GM21717 (cell line): ENCODE results near the gene ZNF580.

Source experiments
- ATAC-seq: cut with Tn5 transposase; IDR thresholded peaks from one replicate; pipeline ENCODE4 v1.9.1; 2021; ENCODE audit warnings: mild to moderate bottlenecking, moderate library complexity; ENCODE audit not compliant: unreplicated experiment

Gene ZNF580

GRCh38 chr19:55644191-55644833, 3.5 kb downstream of the ZNF580 start:
- no peak for ATAC-seq

- no peak for ATAC-seq
These were observed 4.2 kb downstream of the ZNF580 start for GRCh38 chr19:55644842-55645511.

GRCh38 chr19:55645512-55645881, 4.7 kb downstream of the ZNF580 start:
- no peak for ATAC-seq

GRCh38 chr19:55646889-55647731, 6.3 kb downstream of the ZNF580 start:
- no peak for ATAC-seq

GRCh38 chr19:55647732-55648584, 7.2 kb downstream of the ZNF580 start, which contains the start of gene CCDC106:
Gene CCDC106, plus strand, starts transcription at chr19:55648212. Its CDS starts 835 bp downstream, at chr19:55649047.
- no peak for ATAC-seq

GRCh38 chr19:55648585-55649267, 7.9 kb downstream of the ZNF580 start:
- no peak for ATAC-seq

GRCh38 chr19:55649268-55650125, 8.7 kb downstream of the ZNF580 start:
- no peak for ATAC-seq

GRCh38 chr19:55650126-55650557, 9.3 kb downstream of the ZNF580 start:
- no peak for ATAC-seq

GRCh38 chr19:55650602-55651230, 9.9 kb downstream of the ZNF580 start:
- no peak for ATAC-seq

GRCh38 chr19:55651236-55651635, 10.4 kb downstream of the ZNF580 start:
- ATAC-seq: no peak

- no peak for ATAC-seq
These were observed 11.7 kb downstream of the ZNF580 start for GRCh38 chr19:55652311-55653128.

- ATAC-seq: peak; percentile 32
These were observed 13.0 kb downstream of the ZNF580 start for GRCh38 chr19:55653651-55654322.

- ATAC-seq: peak; percentile 47
These were observed 13.6 kb downstream of the ZNF580 start for GRCh38 chr19:55654323-55654867.

- ATAC-seq: peak; percentile 25
These were observed 14.3 kb downstream of the ZNF580 start, which contains the start of gene U2AF2 for GRCh38 chr19:55654868-55655647. Gene U2AF2, plus strand, starts transcription at chr19:55655035. Its CDS starts 70 bp downstream, at chr19:55655105.

- no peak for ATAC-seq
These were observed 14.8 kb downstream of the ZNF580 start for GRCh38 chr19:55655648-55656040.

- ATAC-seq: no peak
These were observed 15.8 kb downstream of the ZNF580 start for GRCh38 chr19:55656552-55656951.
